ENCODE results near the gene VSIG10L.

VSIG10L gene

GRCh38 chr19:51338563-51339312 is 3.2 kb downstream of the VSIG10L start:
- peak; percentile 88 for DNase-seq (ENCODE audit: insufficient read length, low spot score)
- TF ChIP-seq POLR2A (IDR thresholded peaks at IDR 0.05; ENCODE audit: low read depth, low read length) = no peak
- no peak for FAIRE-seq

GRCh38 chr19:51337861-51338562 is 3.9 kb downstream of the VSIG10L start:
- no peak for TF ChIP-seq POLR2A (IDR thresholded peaks at IDR 0.05; ENCODE audit: low read depth, low read length)
- DNase-seq (ENCODE audit: insufficient read length, low spot score) = no peak
- FAIRE-seq = no peak

- no peak for FAIRE-seq
- DNase-seq (ENCODE audit: insufficient read length, low spot score) = no peak
- no peak for TF ChIP-seq POLR2A (IDR thresholded peaks at IDR 0.05; ENCODE audit: low read depth, low read length)
Observed at GRCh38 chr19:51337141-51337860, 4.6 kb downstream of the VSIG10L start.

GRCh38 chr19:51333836-51334460 is 8.0 kb downstream of the VSIG10L start:
- DNase-seq (ENCODE audit: insufficient read length, low spot score) = no peak
- FAIRE-seq = no peak
- no peak for TF ChIP-seq POLR2A (IDR thresholded peaks at IDR 0.05; ENCODE audit: low read depth, low read length)

- DNase-seq (ENCODE audit: insufficient read length, low spot score) (no peak), FAIRE-seq (no peak)
- TF ChIP-seq POLR2A (IDR thresholded peaks at IDR 0.05; ENCODE audit: low read depth, low read length) = no peak
Observed at GRCh38 chr19:51331716-51332115, 10.2 kb downstream of the VSIG10L start.

GRCh38 chr19:51331193-51331592 is 10.7 kb downstream of the VSIG10L start:
- DNase-seq (ENCODE audit: insufficient read length, low spot score) = no peak
- TF ChIP-seq POLR2A (IDR thresholded peaks at IDR 0.05; ENCODE audit: low read depth, low read length) = no peak
- FAIRE-seq = no peak

GRCh38 chr19:51330366-51330765 is 11.6 kb downstream of the VSIG10L start:
- no peak for DNase-seq (ENCODE audit: insufficient read length, low spot score)
- FAIRE-seq = no peak
- no peak for TF ChIP-seq POLR2A (IDR thresholded peaks at IDR 0.05; ENCODE audit: low read depth, low read length)

- DNase-seq (ENCODE audit: insufficient read length, low spot score) = no peak
- no peak for FAIRE-seq
- no peak for TF ChIP-seq POLR2A (IDR thresholded peaks at IDR 0.05; ENCODE audit: low read depth, low read length)
Observed at GRCh38 chr19:51329411-51329810, 12.5 kb downstream of the VSIG10L start.

- no peak for FAIRE-seq
- no peak for DNase-seq (ENCODE audit: insufficient read length, low spot score)
- no peak for TF ChIP-seq POLR2A (IDR thresholded peaks at IDR 0.05; ENCODE audit: low read depth, low read length)
Observed at GRCh38 chr19:51327066-51328001, 14.6 kb downstream of the VSIG10L start.

GRCh38 chr19:51326216-51327065 is 15.5 kb downstream of the VSIG10L start:
- FAIRE-seq = no peak
- no peak for TF ChIP-seq POLR2A (IDR thresholded peaks at IDR 0.05; ENCODE audit: low read depth, low read length)
- DNase-seq (ENCODE audit: insufficient read length, low spot score) = no peak

- no peak for TF ChIP-seq POLR2A (IDR thresholded peaks at IDR 0.05; ENCODE audit: low read depth, low read length)
- DNase-seq (ENCODE audit: insufficient read length, low spot score) (no peak), FAIRE-seq (no peak)
Observed at GRCh38 chr19:51325161-51325976, 16.6 kb downstream of the VSIG10L start.

GRCh38 chr19:51324167-51324481 is 17.8 kb downstream of the VSIG10L start:
- DNase-seq (ENCODE audit: insufficient read length, low spot score) (no peak), FAIRE-seq (no peak)
- TF ChIP-seq POLR2A (IDR thresholded peaks at IDR 0.05; ENCODE audit: low read depth, low read length) = no peak

Measured in H54 (cell line).